Stimulated activated naive B cell treated with anti-CD40 and anti-IgM and Interleukin-4, amounts not matched to agents 10 μg/mL and 1 μg/mL and 100 μg/mL, for 72 hours (primary cell): Measurements from ENCODE around the gene NKIRAS1.
A peak's percentile ranks its signal among the peaks of the same experiment; 100 is the strongest.
"Not testable (repeated sequence)": the region's sequence is repeated elsewhere in the genome, so short reads cannot be mapped to it uniquely, and the experiment has no call there.

Experiments used
- ATAC-seq, 2 donors: fragments of 150-1000 bp; cut with Tn5 transposase; replicated peaks; 2 replicates each; pipeline ENCODE4 v1.10.0; 2021; ENCODE audit warnings: moderate library complexity in 1 of 2
- DNase-seq: peaks from one replicate; pipeline ENCODE4 v3.0.0; 2021
- H3K27ac Mint-ChIP-seq: one replicate; pipeline ENCODE4 v1.8.0; 2022; ENCODE audit warnings: mild to moderate bottlenecking, mixed read lengths
- H3K27me3 Mint-ChIP-seq, 2 donors: one replicate each; pipeline ENCODE4 v1.8.0; 2022; ENCODE audit warnings: mixed read lengths in 2 of 2
- H3K36me3 Mint-ChIP-seq, 2 donors: one replicate each; pipeline ENCODE4 v1.8.0; 2022; ENCODE audit warnings: mixed read lengths in 2 of 2, mild to moderate bottlenecking in 1 of 2
- H3K4me1 Mint-ChIP-seq, 2 donors: one replicate each; pipeline ENCODE4 v1.8.0; 2022; ENCODE audit warnings: mixed read lengths in 2 of 2, mild to moderate bottlenecking in 1 of 2
- H3K4me3 Mint-ChIP-seq, 2 donors: one replicate each; pipeline ENCODE4 v1.8.0; 2022; ENCODE audit warnings: mild to moderate bottlenecking in 2 of 2, mixed read lengths in 2 of 2, moderate library complexity in 1 of 2
- H3K9me3 Mint-ChIP-seq, 2 donors: one replicate each; pipeline ENCODE4 v1.8.0; 2022; ENCODE audit warnings: mixed read lengths in 2 of 2, mild to moderate bottlenecking in 1 of 2

The NKIRAS1 gene

DNA sequence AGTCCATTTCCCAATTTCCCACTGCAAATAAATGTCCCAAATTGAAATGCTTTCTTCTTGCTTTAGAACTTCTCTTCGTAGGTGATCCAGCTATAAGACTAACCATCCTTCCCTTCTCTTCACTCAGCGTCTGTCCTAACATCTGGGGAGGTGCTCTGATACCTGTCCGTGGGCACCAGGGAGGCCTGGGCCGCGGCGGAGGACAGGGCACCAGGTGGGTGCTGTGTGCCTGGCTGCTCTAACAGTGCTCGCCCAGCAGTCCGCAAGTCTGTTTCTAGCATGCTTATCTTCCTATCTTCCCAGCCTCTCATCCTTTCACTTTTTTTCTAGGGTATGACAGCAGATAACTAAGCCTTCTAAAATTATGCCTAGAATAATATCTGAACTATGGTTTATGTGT is 37.3 kb downstream of the NKIRAS1 start:
- no peak for ATAC-seq
- peaks cover 17 to 20% of the 10 kb centered on the region in 2 donors for H3K36me3 Mint-ChIP-seq

DNA sequence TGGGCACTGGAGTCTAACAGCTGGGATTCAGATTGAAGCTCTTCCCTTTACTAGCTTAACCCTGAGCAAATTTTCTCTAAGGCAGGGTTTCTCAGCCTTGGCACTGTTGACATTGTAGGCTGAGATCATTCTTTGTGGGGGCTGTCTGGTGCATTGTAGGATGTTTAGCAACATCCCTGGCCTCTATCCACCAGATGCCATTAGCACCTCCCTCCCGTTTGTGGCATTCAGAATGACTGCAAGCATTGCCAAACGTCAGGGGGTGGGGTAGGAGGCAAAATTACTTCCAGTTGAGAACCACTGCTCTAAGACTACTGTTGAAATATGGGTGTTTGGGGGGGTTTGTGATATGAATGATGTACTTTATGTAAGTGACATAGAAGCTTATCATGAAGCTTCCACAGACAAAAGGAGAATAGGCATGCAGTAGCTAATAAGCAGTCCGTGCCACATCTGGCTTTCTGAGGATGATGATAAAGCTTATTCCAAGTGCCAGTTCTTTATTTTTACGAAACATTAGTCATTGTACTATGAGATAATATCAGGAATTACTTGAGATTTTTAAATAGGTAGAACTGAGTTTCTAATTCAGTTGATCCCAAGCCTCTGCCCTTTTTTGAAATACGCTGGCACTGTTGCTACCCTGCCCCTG is 39.3 kb downstream of the NKIRAS1 start:
- Mint-ChIP-seq H3K4me3 (no peak overlapping the region), H3K36me3 (peaks cover 17 to 20% of the 10 kb centered on the region in 2 donors), H3K27me3 (no peaks in the 10 kb centered on the region), H3K4me1 (peaks cover 34 to 72% of the 10 kb centered on the region in 2 donors), H3K27ac (no peak overlapping the region), H3K9me3 (peaks cover 0 to 2% of the 10 kb centered on the region in 2 donors)
- ATAC-seq: no peak
- no peak for DNase-seq

More for the DNA sequence above, 37.3 kb downstream of the NKIRAS1 start:
- Mint-ChIP-seq H3K27me3 (no peaks in the 10 kb centered on the region), H3K4me1 (peaks cover 32 to 70% of the 10 kb centered on the region in 2 donors), H3K9me3 (peaks cover 0 to 2% of the 10 kb centered on the region in 2 donors), H3K4me3 (no peak overlapping the region), H3K27ac (peak overlapping the region; percentile 53)
- no peak for DNase-seq

DNA sequence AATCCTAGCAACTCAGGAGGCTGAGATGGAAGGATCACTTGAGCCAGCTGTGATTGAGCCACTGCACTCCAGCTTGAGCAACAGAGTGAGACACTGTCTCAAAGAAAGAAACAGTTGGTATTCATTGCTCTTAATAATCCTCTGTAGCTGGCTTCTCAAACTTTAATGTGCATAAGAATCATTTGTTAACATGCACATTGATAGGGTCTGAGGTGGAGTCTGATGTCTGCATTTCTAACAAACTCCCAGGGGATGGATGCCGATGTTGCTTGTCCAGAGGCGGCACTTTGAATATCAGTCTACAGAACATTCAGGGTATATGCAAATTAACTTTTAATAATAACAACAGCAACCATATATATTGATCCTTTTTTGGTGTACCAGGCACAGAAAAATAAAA is 39.9 kb downstream of the NKIRAS1 start:
- H3K4me1 Mint-ChIP-seq: peaks cover 34 to 67% of the 10 kb centered on the region in 2 donors
- ATAC-seq: no peak

DNA sequence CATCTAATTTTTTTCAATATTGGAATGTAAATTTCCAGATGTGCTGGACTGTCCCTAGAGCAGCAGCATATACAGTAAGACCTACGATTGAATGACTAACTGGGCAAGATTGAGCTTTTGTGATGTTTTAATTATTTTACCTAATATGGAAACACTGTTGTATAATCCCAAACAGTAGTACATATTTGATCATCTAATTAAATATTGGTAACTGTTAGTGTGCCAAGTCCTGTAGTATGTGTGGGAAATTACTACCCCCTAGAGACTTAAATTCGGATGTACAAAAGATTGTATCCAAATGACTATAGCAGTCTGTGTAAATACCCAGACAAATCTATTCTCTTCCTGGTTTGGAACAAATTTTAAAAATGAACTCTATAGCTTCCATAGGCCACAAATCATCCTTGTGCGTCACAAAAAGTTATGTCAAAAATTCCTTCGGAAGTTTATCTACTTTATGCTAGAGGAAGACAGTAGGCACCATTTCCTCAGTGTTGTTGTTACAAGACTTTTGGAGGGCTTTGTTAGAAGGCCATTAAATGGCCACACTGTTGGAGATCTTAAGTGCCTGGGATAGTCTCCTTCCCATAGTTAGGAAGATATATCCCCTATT is 41.6 kb downstream of the NKIRAS1 start:
- H3K27ac Mint-ChIP-seq: no peak overlapping the region
- peaks cover 6 to 8% of the 10 kb centered on the region in 2 donors for H3K36me3 Mint-ChIP-seq
- peaks cover 28 to 50% of the 10 kb centered on the region in 2 donors for H3K4me1 Mint-ChIP-seq
- ATAC-seq: peak in 1 of 2 donors; percentile 34
- H3K27me3 Mint-ChIP-seq: no peaks in the 10 kb centered on the region
- no peak for DNase-seq
- H3K4me3 Mint-ChIP-seq: no peak overlapping the region
- H3K9me3 Mint-ChIP-seq: peaks cover 0 to 2% of the 10 kb centered on the region in 2 donors

More for the DNA sequence above, 39.9 kb downstream of the NKIRAS1 start:
- H3K27ac Mint-ChIP-seq: no peak overlapping the region
- no peak overlapping the region for H3K4me3 Mint-ChIP-seq
- peaks cover 0 to 2% of the 10 kb centered on the region in 2 donors for H3K9me3 Mint-ChIP-seq
- no peaks in the 10 kb centered on the region for H3K27me3 Mint-ChIP-seq
- DNase-seq: no peak
- peaks cover 13 to 15% of the 10 kb centered on the region in 2 donors for H3K36me3 Mint-ChIP-seq

DNA sequence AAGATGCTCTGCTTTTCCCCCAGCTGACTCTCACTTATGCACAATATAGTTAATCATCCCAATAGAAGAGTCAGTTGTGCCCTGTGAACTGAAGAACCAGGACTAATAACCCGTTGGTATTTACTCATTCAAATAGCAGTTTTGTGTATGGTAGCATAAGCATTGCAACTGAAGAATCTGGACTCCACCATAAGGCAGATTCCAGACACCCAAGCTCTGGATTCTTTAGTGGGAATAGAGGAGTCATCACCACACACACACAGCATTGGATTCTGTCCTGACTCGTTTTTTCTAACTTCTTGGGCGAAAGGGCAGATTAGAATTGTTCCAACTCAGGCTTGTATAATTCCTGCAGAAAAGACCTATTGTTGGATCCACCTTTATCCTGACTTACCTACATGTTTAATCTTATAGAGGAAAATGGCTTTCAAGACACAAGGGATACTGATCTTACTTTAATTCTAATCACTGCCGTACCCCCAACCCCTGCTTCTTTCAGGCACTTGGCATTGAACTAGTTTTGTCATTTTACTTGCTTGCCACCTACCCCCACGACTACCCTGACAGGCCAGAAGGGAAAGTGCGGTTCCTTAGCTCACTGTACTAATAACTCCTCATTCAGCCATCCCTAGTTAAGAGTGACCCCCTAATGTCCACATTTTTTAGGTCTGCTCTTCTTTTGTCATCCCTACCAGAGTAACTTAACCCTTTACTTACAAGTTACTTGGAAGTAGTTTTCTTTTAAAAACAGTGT is 42.3 kb downstream of the NKIRAS1 start:
- Mint-ChIP-seq H3K27ac (peak overlapping the region; percentile 60), H3K36me3 (peaks cover 5 to 7% of the 10 kb centered on the region in 2 donors), H3K4me1 (peaks cover 27 to 43% of the 10 kb centered on the region in 2 donors), H3K27me3 (no peaks in the 10 kb centered on the region), H3K4me3 (no peak overlapping the region), H3K9me3 (peaks cover 0 to 1% of the 10 kb centered on the region in 2 donors)
- DNase-seq: no peak
- ATAC-seq: no peak

DNA sequence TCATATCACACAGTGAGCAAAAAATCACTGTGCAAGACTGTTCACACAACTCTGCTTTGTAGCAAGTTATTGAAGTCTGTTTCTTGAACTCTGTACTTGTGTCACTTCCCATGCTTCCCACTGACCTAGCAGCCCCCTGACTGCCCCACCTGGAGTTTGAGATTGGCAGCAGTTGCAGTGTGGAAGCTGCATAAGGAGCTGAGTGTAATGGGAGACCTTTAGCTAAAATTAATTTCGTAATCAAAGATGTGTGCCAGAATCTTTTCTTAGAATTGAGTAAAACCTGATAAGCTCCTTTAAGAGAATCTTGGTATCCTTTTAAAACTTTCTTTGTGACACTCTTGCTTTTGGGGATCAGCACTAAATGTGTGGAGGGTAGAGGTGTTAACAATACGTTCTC is 42.8 kb downstream of the NKIRAS1 start:
- Mint-ChIP-seq H3K27me3 (no peaks in the 10 kb centered on the region), H3K27ac (no peak overlapping the region), H3K4me3 (no peak overlapping the region), H3K4me1 (peaks cover 24 to 43% of the 10 kb centered on the region in 2 donors), H3K9me3 (no peaks in the 10 kb centered on the region), H3K36me3 (peaks cover 0 to 1% of the 10 kb centered on the region in 2 donors)
- DNase-seq (no peak), ATAC-seq (no peak)

DNA sequence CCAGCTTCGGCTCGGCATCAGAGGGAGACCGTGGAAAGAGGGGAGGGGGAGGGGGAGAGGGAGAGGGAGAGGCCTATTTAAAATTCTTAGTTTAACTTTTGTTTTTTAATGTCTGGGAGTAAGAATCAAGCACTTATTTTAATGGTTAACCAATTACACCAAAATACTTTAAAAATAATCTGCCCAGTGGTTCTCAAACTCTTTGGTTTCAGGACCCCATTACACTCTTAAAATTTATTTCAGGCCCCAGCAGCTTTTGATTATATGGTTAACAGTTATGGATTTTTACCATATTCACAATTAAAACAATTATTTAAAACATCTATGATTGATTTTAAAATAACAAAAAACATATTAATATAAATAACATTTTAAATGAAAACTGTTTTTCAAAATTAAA is 44.5 kb downstream of the NKIRAS1 start:
- H3K4me3 Mint-ChIP-seq: no peak overlapping the region
- no peak for DNase-seq
- no peak for ATAC-seq
- H3K36me3 Mint-ChIP-seq: no peaks in the 10 kb centered on the region
- no peaks in the 10 kb centered on the region for H3K9me3 Mint-ChIP-seq
- peaks cover 21 to 40% of the 10 kb centered on the region in 2 donors for H3K4me1 Mint-ChIP-seq
- H3K27ac Mint-ChIP-seq: no peak overlapping the region
- H3K27me3 Mint-ChIP-seq: no peaks in the 10 kb centered on the region

DNA sequence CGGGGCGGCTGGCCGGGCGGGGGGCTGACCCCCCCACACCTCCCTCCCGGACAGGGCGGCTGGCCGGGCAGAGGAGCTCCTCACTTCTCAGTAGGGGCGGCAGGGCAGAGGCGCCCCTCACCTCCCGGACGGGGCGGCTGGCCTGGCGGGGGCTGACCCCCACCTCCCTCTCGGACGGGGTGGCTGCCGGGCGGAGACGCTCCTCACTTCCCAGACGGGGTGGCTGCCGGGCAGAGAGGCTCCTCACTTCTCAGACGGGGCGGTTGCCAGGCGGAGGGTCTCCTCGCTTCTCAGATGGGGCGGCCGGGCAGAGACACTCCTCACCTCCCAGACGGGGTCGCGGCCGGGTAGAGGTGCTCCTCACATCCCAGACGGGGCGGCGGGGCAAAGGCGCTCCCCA is 45.4 kb downstream of the NKIRAS1 start:
- H3K27me3 Mint-ChIP-seq, H3K9me3 Mint-ChIP-seq, ATAC-seq, H3K36me3 Mint-ChIP-seq, H3K27ac Mint-ChIP-seq, DNase-seq, H3K4me3 Mint-ChIP-seq: not testable (repeated sequence)
- peaks cover 18 to 39% of the 10 kb centered on the region in 2 donors for H3K4me1 Mint-ChIP-seq

DNA sequence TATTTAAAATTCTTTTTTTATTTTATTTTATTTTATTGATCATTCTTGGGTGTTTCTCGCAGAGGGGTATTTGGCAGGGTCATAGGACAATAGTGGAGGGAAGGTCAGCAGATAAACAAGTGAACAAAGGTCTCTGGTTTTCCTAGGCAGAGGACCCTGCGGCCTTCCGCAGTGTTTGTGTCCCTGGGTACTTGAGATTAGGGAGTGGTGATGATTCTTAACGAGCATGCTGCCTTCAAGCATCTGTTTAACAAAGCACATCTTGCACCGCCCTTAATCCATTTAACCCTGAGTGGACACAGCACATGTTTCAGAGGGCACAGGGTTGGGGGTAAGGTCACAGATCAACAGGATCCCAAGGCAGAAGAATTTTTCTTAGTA is 46.1 kb downstream of the NKIRAS1 start:
- H3K9me3 Mint-ChIP-seq, H3K27me3 Mint-ChIP-seq, ATAC-seq, H3K27ac Mint-ChIP-seq, H3K36me3 Mint-ChIP-seq, DNase-seq, H3K4me3 Mint-ChIP-seq: not testable (repeated sequence)
- H3K4me1 Mint-ChIP-seq: peaks cover 18 to 39% of the 10 kb centered on the region in 2 donors

DNA sequence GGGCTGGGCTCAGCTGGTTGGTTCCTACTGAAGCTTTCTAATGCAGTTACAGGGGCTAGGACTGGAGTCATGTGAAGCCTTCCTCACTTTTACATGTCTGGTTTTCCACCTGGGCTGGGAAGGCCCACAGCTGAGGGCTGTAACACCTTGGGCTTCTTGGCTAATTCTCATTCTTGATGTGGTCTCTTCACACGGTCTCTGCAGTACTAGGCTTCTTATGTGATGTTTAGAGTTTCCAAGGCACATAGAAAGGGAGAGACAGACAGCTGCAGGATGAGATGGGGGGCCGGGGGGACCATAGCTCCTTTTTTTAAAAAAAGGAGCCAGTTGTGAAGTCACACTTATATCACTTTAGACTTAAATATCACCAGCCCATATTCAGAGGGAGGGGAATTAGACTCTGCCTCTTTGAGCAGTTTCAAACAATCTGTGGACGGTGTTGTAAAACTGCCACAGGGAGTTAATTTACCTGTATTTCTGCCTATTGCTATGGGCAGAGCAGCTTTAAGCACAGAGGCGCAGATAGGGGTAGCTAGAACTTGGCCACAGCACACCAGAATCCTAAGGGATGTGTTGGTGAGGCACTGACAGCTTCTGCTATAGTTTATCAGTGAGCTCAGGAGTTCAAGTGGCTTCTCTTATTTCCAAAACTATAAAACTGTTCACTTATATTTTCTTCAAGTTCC is 46.7 kb downstream of the NKIRAS1 start:
- Mint-ChIP-seq H3K4me3 (no peak overlapping the region), H3K36me3 (peaks cover 2 to 7% of the 10 kb centered on the region in 2 donors), H3K9me3 (no peaks in the 10 kb centered on the region), H3K4me1 (peaks cover 22 to 39% of the 10 kb centered on the region in 2 donors), H3K27ac (no peak overlapping the region), H3K27me3 (no peaks in the 10 kb centered on the region)
- no peak for ATAC-seq
- DNase-seq: no peak

DNA sequence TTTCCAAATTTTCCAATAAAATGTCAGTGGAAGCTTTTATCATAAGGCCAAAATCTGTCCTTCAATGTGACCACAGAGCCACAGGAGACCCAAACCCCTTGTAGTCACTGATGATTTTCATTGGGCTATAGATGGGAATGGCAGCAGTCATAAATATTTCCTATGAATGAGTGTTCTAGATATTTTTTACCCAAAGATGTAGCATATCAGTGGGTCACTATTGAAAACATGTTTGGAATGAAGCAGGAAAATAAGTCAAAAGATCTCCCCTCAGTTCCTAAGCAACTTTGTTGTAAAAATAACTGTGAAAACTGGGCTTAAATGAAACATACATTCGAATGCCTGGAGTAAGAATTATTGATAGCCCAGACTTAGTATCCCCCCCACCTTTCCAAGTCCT is 49.0 kb downstream of the NKIRAS1 start:
- Mint-ChIP-seq H3K4me3 (no peak overlapping the region), H3K27ac (no peak overlapping the region), H3K27me3 (no peaks in the 10 kb centered on the region), H3K9me3 (no peaks in the 10 kb centered on the region), H3K36me3 (peaks cover 16 to 25% of the 10 kb centered on the region in 2 donors), H3K4me1 (peaks cover 24 to 50% of the 10 kb centered on the region in 2 donors)
- ATAC-seq: no peak
- no peak for DNase-seq

DNA sequence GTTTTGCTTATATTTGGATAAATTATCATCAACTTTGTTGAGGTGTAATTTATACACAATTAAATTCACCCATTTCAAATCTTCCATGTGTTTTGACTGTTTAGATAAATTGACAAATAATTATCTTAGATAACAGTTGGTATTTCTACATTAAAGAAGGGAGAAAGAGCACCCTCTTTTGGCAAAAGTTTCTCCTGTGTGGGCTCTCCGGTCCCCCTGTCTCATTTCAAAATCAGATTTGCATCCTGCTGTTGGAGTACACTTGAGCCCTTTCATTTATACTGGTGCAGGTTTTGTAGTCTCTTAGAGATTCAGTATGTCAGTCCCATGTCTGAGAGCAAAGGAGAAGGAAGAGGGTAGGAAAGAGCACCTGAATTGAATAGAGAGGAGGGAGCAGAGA is 49.4 kb downstream of the NKIRAS1 start:
- Mint-ChIP-seq H3K4me1 (peaks cover 24 to 50% of the 10 kb centered on the region in 2 donors), H3K36me3 (peaks cover 16 to 25% of the 10 kb centered on the region in 2 donors), H3K4me3 (no peak overlapping the region), H3K27ac (no peak overlapping the region), H3K9me3 (no peaks in the 10 kb centered on the region), H3K27me3 (no peaks in the 10 kb centered on the region)
- ATAC-seq (no peak), DNase-seq (no peak)

DNA sequence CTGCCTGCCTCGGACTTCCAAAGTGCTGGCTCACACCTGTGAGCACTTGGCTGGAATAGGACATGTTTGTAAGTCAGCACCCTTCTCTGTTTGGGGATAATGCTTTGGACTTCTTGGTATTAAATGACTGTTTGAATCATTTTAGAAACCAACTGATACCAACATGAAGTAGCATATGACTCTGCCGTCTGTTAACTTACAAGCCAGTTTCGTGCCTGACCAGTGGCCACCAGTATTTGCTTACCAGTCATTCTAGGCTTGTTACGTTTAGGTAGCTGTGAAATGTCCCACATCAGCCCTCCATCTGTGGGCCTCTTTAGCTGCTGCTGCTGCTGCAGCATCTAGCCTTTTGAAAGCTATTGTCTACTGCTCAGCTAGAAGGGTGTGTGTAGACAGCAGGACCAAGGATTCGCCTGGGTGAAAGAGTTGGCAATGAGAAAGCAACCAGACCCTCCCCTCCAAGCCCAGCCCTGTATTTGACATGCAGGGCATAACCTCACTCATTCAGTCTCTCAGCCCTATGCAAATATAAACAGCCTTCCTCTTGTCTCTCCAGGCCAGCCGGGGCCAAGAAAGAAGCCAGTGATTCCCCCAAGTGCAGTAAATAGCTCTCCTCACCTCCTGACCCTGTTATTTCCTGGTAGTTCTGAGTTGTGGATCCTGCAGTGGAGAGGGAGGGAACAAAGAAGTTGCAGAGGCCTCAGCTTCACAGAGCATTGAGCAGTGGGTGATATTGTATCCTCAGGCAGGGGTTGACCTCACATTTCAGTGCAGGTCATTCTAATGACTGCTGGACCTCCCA is 51.0 kb downstream of the NKIRAS1 start:
- H3K36me3 Mint-ChIP-seq: peaks cover 21 to 31% of the 10 kb centered on the region in 2 donors
- ATAC-seq (peak; percentile 21 to 51), DNase-seq (no peak)

More for the DNA sequence above, 51.0 kb downstream of the NKIRAS1 start:
- Mint-ChIP-seq H3K9me3 (no peaks in the 10 kb centered on the region), H3K4me1 (peaks cover 31 to 57% of the 10 kb centered on the region in 2 donors), H3K4me3 (no peak overlapping the region), H3K27ac (peak overlapping the region; percentile 17), H3K27me3 (no peaks in the 10 kb centered on the region)
